GM18861 (cell line): ENCODE results near the gene CLCNKA.
"Not testable (repeated sequence)": the region's sequence is repeated elsewhere in the genome, so short reads cannot be mapped to it uniquely, and the experiment has no call there.

ENCODE experiments used
- ATAC-seq: cut with Tn5 transposase; IDR thresholded peaks from one replicate; pipeline ENCODE4 v1.9.1; 2021; ENCODE audit not compliant: unreplicated experiment

Gene CLCNKA

DNA sequence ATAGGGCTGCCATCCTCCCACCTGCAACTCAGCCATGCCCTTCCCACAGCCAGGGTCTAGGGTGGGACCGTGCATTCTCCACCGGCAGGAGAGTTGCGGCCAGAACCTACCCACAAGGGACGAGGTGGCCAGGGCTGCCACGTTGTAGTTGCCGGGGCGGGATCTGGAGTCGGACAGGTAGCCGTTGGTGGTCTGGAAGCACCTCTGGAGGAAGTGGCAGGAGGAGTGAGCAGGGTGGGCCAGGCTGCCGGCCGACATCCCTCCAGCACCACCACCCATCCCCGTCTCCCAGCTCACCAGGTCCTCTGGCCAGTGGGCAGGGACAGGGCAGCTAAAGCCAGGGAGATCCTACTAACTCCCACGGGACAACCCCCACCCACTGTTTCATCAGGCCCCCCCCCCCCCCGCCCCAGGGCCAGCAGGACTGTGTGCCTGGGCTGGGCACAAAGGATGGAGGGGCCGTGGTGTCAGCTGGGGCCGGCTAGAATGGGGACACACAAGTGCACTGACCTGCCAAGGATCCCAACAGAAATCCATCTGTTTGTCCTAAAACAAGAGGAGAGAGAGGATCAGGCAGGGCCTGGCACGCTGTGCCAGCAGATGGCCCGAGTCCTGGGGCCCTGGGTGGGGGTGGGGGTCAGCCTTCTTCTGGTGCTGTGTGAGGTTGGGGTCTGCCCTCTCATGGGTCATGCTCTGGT lies 40.3 kb downstream of the CLCNKA start:
- ATAC-seq: not testable (repeated sequence)

- not testable (repeated sequence) for ATAC-seq
Observed at GRCh38 chr1:16062687-16063075, 40.8 kb downstream of the CLCNKA start.

GRCh38 chr1:16063226-16063829 lies 41.5 kb downstream of the CLCNKA start:
- ATAC-seq: no peak

DNA sequence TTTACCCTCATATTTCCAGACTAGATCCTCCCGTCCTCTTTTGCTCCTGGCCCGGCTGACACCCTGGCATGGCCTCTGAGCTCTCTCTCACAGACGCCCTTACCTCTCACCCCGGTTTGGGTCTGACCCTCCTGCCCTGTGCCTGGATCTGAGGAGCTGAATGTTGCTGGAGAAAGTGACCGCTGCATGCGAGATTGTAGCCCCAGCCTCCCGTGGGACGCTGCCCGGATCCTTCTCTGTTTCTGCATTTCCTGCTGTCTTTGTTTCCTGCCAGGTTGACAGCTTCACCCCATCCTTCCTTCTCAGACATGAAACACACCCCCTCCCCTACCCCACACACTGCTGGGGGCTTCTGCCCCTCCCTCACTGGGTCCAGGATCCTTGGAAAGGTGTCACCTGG lies 42.1 kb downstream of the CLCNKA start:
- no peak for ATAC-seq

GRCh38 chr1:16064536-16065268 lies 42.9 kb downstream of the CLCNKA start:
- no peak for ATAC-seq

GRCh38 chr1:16065269-16065576 lies 43.4 kb downstream of the CLCNKA start:
- no peak for ATAC-seq

DNA sequence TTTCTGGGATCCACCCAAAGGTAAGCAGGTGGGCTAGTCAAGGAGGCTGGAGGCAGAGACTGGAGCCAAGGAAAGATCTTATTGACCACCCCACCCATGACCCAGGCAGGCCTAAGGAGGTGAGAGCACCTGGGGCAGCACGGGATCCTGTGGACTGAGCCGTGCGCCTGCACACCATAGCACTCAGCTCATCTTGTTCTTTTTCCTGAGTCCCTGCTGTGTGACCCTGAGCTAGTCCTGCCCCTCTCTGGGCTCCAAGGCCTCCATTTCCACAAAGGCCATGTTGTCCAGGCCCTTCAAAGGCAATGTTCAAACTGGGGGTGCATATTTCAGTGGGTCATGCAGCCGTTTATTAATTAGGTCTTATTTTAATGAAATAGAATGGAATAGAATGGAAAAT lies 44.4 kb downstream of the CLCNKA start:
- ATAC-seq: no peak

DNA sequence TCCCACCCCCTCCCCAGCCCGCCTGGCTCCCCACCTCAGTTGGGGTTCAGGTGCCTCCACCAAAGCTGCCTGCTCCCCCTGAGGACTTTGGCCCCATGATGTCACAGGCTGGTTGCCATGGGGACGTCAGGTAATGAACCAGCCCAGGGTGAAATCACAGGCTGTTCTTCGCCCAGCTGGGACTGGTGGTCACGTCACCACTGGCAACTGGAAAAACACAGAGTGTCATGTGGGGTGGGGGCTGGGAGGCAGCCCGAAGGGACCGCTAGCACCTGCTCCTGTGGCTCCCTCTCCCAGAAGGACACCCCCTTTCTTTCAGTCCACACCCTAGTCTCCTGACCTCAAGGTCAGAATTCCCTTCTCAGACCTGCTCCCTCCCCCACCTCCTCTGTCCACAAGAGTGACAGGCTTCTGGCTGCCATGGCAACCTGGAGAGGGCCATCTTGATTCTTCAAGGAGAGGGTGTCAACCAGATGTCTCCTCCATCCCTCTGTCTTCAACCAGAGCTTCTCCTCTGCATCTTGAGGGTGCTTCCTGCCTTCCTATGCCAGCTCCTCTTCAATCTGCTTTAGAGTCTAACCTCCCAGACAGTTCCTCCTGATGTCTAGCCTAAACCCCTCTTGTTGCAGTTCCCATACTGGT lies 45.4 kb downstream of the CLCNKA start:
- no peak for ATAC-seq

GRCh38 chr1:16067933-16068332 lies 46.1 kb downstream of the CLCNKA start:
- no peak for ATAC-seq

GRCh38 chr1:16068356-16069270 lies 46.8 kb downstream of the CLCNKA start:
- ATAC-seq: no peak

DNA sequence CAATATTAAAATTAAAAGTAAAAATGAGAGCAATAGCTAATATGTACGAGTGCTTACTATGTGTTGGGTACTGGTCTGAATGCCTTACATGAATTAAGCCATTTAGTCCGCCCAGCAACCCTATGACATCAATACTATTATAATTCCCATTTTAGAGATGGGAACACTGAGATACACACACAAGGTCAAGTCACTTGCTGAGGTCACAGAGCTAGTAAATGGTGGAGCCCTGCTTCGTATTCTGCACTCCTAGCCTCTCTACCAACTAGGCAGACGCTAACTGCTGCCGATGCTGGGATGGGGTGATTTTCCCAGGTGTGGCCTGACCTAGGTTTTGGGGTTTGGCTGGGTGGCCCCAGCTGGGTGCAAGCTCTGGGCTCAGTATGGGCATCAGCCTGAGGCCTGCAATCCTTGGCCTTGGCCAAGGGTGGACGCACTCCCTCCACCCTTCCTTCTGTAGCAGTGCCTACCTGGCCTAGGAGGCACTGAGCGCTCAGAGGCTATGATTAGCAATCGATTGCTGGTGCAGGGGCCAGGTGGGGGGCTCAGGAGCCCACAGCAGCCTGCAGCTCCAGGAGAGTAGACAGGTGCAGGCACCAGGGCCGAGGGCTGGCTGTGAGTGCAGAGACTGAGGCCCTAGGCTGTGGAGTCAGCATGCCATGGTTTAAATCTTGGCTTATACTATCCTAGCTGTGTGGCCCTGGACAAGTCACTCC lies 49.0 kb downstream of the CLCNKA start:
- ATAC-seq: no peak

GRCh38 chr1:16071614-16072013 lies 49.8 kb downstream of the CLCNKA start:
- no peak for ATAC-seq

- no peak for ATAC-seq
Observed at GRCh38 chr1:16072095-16072494, 50.3 kb downstream of the CLCNKA start.

GRCh38 chr1:16072616-16073484 lies 51.0 kb downstream of the CLCNKA start:
- ATAC-seq: no peak

DNA sequence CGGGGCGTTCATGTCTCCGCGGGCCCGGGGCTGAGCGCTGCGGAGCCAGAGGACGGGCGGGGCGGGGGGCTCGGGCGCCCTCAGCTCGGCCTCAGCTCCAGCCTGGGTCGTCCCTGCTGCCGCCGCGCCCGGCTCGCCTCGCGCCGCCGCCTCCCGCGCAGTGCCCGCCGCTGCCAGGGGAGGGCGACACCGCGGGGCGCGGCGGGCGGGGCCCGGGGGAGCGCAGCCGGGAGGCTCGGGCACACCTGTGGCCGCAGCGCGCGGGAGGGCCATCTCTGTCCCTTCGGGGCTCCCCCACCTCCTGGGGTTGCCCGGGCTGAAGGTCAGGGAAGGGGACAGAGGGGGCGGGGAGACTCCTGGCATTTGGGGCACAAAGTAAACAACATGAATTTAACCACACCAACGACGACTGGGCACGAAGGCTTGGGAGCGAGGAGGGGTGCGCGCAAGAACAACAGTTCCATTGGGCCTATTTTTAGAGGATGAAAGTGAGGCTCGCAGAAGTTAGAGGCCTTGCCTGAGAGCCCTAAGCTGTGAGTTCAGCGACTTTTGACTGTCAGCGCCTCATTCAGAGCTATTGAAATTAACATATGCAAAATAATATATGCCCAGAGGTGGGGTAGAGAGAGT lies 51.8 kb downstream of the CLCNKA start, which contains the start of gene FAM131C:
FAM131C (minus strand) TSS at position 162 of the 630 bp plus-strand sequence. CDS start 209 bp downstream, outside the sequence.
- no peak for ATAC-seq

DNA sequence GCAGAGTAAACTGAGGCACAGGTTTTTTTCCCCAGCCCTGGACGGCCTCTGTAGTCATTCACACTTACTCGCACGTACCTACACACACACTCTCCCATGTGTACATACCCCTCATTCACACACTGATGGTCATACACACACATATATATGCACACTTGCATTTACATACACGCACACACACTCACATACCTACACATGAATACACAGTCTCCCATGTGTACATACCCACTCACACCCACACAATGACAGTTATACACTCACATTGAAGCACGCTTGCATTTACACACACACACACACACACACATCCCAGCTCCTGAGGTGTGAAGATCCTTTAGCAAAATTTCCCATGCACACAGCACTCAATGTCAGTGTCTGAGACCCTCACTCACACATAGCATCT lies 52.4 kb downstream of the CLCNKA start:
- ATAC-seq: no peak

DNA sequence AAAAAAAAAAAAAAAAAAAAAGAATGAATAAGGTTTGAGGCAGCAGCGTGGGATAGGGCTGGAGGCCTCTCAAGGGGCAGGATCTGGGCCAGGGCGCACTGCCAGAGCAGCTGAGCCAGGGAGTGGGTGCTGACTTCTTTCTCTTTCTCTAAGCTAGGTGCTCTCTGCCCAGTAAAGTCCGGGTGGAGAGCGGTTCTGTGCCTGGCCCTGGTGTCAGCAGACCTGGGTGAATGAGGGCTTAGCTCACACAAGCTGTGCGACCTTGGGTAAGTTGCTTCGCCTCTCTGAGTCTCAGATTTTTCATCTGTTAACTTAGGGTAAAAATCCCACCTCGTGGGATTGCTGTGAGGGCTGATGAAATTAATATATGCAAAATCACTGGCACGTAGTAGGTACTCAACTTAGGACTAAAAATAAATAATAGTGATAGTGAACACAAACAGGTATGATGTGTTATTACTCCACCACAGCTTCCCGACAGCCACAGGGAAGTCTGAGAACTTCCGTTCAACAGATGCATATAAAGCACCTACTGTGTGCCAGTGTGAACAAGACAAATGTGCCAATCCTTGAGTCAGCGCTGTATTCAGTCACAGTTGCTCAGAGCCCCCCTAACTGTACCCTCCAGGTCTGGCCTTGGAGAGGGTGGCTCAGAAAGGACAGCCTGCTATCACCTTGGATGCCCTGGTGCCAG lies 53.6 kb downstream of the CLCNKA start:
- no peak for ATAC-seq
